HCEC 1CT (cell line): ENCODE data around the gene SP4.
"Not testable (repeated sequence)": the region's sequence is repeated elsewhere in the genome, so short reads cannot be mapped to it uniquely, and the experiment has no call there.

ENCODE experiments used
- DNase-seq: peaks from one replicate; pipeline ENCODE4 v3.0.0-alpha.2; 2017

The SP4 gene

GRCh38 chr7:21532485-21532884 is 104.6 kb downstream of the SP4 start:
- DNase-seq: not testable (repeated sequence)

GRCh38 chr7:21533646-21534045 is 105.8 kb downstream of the SP4 start:
- DNase-seq: not testable (repeated sequence)

GRCh38 chr7:21536445-21537118 is 108.7 kb downstream of the SP4 start:
- DNase-seq: not testable (repeated sequence)

GRCh38 chr7:21538936-21539495 is 111.1 kb downstream of the SP4 start:
- DNase-seq: no peak

- no peak for DNase-seq
Observed at GRCh38 chr7:21542891-21543527, 115.1 kb downstream of the SP4 start, which contains the start of gene DNAH11. DNAH11 (plus strand) TSS chr7:21543039; CDS start chr7:21543246, 207 bp downstream.

GRCh38 chr7:21543528-21544302 is 115.8 kb downstream of the SP4 start:
- no peak for DNase-seq

GRCh38 chr7:21544303-21544656 is 116.4 kb downstream of the SP4 start:
- DNase-seq: no peak

GRCh38 chr7:21544715-21545114 is 116.8 kb downstream of the SP4 start:
- no peak for DNase-seq

- no peak for DNase-seq
Observed at GRCh38 chr7:21547501-21547900, 119.6 kb downstream of the SP4 start.

- DNase-seq: no peak
Observed at GRCh38 chr7:21548491-21548890, 120.6 kb downstream of the SP4 start.

- DNase-seq: no peak
Observed at GRCh38 chr7:21550076-21550475, 122.2 kb downstream of the SP4 start.

GRCh38 chr7:21550821-21551531 is 123.1 kb downstream of the SP4 start:
- no peak for DNase-seq

- no peak for DNase-seq
Observed at GRCh38 chr7:21562385-21562784, 134.5 kb downstream of the SP4 start.
